Breast epithelium (tissue), 3 donors: ENCODE data around the gene AK8.

Experiments used
- POLR2A ChIP-seq: fragments of 450-650 bp; IDR thresholded peaks from one replicate; pipeline ENCODE4 v1.6.1; 2016; ENCODE audit warnings: antibody characterized with exemption, mild to moderate bottlenecking, moderate library complexity
- TF ChIP-seq, protein P1 (sequence below), 3 donors: fragments of 450-650 bp; IDR thresholded peaks; one replicate each; pipeline ENCODE4 v1.5.1; 2016 to 2017; ENCODE audit warnings: antibody characterized with exemption in 3 of 3, mild to moderate bottlenecking in 3 of 3, moderate library complexity in 3 of 3

DNA sequence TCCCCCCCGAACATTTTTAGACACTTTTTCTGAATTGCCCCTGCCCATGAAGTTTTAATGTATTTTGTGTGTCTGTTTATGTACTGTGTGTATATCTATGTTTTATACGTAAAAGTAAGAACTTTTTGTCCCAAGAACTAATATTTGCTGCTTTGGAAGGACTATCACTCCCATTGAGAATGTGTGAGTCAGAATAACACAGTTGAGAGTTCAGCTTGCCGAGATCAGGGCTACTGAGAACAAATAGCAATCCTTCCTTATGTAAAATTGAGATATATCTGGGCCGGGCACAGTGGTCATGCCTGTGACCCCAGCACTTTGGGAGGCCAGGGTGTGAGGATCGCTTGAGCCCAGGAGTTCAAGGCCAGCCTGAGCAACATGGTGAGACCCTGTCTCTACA, 196.5 kb downstream of the AK8 start:
- TF ChIP-seq, protein P1, sequence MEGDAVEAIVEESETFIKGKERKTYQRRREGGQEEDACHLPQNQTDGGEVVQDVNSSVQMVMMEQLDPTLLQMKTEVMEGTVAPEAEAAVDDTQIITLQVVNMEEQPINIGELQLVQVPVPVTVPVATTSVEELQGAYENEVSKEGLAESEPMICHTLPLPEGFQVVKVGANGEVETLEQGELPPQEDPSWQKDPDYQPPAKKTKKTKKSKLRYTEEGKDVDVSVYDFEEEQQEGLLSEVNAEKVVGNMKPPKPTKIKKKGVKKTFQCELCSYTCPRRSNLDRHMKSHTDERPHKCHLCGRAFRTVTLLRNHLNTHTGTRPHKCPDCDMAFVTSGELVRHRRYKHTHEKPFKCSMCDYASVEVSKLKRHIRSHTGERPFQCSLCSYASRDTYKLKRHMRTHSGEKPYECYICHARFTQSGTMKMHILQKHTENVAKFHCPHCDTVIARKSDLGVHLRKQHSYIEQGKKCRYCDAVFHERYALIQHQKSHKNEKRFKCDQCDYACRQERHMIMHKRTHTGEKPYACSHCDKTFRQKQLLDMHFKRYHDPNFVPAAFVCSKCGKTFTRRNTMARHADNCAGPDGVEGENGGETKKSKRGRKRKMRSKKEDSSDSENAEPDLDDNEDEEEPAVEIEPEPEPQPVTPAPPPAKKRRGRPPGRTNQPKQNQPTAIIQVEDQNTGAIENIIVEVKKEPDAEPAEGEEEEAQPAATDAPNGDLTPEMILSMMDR (IDR thresholded peaks at IDR 0.05), result no peak
- no peak for TF ChIP-seq POLR2A
